NCI-H460 (cell line): ENCODE measurements around the gene SAMD7. TPM values are rescaled to one million over a fixed set of nuclear protein-coding genes. Genes with fewer than 3 reads are reported as not detected.

ENCODE experiments used
- DNase-seq: peaks from one replicate; pipeline ENCODE4 v3.0.0-alpha.2; 2016; ENCODE audit warnings: low read depth; ENCODE audit errors: extremely low read depth
- total RNA-seq: library from RNA; depleted of rRNA; stranded (reverse); fragments of >200 nt; shearing (Covaris generic); gene quantifications from 2 replicates; pipeline ENCODE4 v1.2.3, GENCODE V29; 2014

Gene SAMD7
- total RNA-seq, 1 experiment from 2014 or later: not detected

DNA sequence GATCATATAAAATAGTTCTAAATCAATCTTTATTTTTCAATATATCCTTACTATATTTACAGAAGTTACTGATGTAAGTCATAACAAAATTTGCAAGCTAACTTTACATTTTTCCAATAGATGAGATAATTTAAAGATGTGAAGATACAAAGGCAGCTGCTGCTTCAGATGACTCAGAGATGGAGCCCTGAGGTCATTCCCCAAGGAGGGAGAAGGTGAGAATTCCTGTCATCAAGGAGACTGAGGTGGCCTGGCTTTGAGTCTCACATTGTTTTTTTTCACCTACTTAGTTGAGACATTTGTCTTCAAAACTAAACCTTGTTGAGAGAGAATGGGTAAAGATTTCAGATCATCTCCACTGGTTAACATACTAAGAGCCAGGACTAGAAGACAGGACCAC lies 3.9 kb upstream of the SAMD7 start:
- DNase-seq: no peak

DNA sequence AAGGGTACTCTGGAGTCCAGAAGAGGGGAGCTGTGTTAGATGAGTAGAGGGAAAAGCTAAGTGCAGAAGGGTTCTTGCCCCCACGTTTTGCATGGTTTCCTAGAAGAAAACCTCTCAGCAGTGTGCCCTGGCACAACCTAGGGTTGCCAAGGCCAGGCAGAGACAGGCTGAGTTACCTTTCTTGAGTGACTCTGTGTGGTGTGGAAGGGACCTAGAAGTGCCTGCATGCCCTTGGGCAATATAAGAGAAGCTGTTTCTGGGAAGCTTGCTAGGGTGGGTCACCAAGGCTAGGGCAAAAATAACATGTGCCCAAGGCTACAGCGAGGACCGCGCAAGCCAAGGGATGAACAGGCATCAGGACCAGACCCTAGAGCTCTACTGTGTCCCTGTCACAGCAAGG lies 3.4 kb upstream of the SAMD7 start:
- no peak for DNase-seq

DNA sequence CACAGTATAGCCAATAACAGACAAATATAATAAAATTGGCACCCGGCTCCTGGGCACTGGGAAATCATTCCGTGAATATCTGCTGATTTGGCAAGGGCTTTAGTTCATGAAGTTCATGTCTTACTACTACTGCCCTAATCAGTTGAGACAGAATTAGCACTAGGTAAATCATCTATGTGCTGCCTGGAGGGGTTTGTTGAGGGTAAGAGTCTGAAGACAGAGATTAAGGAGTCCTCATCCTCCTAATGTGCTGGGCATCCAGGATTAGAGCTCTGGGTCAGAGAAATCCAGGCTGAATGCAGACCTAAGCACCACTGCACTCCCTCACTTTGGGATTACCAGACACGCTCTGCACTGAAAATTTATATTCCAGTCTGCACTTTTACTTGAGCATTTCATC lies 2.0 kb downstream of the SAMD7 start:
- no peak for DNase-seq

DNA sequence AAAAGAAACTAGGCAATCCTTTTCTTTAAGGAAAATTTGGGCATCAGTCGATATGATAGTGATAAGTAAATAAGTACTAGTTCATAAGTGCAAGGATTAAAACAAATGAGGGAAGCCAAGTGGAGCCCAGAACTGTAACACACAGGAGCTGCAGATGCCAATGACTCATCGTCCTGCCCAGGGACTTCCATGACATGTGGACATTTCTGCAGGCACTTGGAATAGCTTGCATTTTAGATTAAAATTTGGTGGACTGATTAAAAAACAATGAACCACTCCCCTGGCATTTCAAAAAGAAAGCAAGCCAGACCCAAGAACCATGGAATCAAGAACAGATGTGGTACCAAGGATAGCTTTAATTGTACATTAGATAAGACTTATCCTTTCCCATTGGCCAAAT lies 2.9 kb downstream of the SAMD7 start:
- no peak for DNase-seq

DNA sequence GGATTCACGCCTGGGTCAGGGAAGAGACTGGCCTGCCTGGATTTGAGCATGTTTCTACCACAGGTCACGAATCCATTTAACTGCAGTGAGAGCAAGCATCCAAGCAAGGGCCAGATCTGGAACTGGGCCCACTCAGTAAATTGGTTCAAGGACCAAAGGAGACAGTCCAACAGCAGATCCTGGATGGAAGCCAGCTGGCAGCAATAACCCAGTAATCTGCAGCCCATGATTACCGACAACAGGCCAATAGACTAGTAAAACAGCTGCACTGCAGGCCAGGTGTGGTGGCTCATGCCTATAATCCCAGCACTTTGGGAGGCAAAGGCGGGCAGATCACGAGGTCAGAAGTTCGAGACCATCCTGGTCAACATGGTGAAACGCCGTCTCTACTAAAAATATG lies 11.8 kb downstream of the SAMD7 start:
- no peak for DNase-seq

DNA sequence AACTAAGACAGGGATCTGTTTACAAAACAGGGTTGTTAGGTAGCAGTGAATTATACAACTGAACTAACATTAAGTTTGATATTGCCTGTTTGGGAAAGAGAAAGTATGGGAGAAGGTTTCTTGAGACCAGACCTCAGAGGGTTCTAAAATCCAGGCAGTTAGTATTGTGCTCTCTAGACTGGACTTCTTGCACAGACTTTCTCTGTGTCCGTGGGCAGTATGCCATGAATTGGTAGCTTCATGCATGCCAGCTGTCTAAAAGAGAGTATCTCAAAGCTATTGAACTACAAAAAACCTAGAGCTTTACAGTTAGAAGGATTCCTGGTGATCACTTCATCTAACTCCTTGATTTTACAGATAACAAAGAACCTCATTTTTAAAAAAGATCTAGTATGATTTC lies 12.5 kb downstream of the SAMD7 start:
- no peak for DNase-seq

DNA sequence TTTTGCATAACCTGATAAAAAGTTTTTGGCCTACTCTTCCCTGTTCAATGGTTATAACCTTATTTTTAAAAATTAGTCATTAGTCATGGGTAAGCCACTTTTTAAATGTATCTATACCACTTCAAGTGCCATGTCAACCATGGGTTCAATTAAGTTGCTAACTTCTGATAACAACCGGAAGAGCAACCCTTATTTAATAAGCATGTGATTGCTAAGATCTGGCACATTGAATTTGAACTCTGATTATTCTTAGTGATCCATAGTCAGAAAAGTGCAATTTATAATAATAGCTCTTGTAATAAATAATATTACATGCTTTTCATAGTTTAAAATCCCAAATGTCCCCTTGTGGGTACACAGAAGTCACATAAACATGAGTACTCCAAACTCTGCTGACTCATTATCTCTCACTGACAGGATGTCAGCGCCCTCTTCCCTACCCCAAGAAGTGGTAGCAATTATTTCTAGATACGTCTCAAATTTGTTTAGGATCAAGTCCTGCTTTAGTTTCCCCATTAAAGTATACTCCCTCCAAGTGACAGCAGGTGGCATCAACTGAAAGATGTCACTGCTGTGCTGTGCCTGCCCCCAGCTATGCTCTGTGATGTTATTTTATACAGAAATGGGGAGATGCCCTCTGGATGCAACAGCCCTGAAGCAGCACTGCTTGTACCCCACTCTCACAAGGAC lies 18.6 kb downstream of the SAMD7 start:
- DNase-seq: no peak

DNA sequence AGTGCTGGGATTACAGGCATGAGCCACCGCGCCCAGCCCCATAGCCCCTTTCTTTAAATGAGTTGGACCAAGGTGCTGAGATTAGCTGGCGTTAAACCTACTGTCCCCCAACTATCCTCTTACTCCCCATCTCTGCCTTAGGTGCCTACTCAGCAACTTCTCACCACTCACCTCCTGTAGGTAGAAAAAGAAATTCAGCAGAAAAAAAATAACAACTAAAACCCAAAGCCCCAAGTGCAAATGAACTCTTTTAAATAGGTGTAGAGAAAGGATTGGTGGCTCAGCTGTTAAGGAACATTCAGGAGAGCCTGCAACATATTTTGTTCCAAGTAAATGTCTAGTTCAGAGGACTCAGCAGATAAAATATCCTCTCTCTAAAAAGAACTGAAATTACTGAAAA lies 19.5 kb downstream of the SAMD7 start:
- no peak for DNase-seq

DNA sequence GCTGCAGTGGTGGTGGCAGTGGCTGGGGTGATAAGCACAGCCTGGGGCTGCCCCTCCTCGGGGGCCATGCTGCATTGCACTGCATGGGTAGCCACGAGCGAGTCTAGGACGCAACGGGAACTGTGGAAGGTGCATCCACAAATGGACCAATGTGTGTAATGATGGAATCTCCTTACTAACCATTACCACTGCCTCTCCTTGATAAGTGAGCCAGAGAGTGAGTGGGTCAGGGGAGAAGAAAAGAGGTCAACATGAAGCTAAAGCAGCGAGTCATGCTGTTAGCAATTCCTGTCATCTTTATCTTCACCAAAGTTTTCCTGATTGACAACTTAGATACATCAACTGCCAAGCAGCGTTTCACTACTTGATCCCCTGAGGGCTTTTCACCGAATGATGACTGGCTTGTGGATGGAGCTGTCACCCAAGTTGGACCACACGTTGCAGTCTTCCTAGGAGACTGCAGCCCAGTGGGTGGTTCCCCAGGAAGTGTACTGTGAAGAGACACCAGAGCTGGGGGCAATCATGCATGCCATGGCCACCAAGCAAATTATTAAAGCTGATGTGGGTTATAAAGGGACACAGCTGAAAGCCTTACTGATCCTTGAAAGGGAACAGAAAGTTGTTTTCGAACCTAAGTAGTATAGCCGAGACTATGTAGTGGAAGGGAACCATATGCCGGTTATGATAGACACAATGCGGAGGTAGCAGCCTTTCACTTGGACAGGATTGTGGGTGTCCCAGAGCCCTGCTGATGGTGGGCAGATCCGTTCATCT lies 20.6 kb downstream of the SAMD7 start:
- no peak for DNase-seq

DNA sequence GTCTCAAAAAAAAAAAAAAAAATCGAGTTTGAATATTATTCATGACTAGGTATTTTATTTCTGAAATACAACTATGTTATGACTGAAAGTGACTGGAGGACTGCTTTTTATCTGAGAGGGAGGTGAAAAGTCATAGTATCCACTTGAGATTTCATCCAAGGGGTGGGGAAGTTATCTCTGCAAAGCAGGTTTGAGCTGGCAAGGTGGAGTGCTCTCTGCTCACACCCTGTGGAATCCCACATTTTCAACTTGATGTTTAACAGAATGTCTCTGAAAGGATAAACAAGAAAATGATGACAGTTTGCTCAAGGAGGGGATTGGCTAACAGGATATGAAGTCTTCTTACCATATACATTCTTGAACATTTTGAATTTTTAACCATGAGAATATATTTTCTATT lies 27.9 kb downstream of the SAMD7 start:
- DNase-seq: no peak

DNA sequence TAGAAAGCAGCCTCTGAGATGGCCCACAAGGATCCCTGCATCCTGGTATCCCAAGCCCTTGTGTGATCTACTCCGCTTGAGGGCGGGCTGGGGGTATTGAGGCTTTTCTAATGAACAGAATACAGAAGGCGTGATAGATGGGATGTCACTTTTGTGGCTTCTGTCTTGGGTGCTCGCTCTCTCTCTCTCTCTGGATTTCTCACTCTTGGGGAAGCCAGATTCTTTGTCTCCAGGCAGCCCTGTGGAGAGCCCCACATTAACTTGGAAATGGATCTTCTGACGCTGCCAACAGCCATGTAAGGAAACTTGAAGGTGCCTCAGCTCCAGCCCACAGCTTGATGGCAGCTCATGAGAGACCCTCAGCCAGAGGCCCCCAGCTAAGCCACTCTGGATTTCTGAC lies 28.4 kb downstream of the SAMD7 start:
- no peak for DNase-seq

DNA sequence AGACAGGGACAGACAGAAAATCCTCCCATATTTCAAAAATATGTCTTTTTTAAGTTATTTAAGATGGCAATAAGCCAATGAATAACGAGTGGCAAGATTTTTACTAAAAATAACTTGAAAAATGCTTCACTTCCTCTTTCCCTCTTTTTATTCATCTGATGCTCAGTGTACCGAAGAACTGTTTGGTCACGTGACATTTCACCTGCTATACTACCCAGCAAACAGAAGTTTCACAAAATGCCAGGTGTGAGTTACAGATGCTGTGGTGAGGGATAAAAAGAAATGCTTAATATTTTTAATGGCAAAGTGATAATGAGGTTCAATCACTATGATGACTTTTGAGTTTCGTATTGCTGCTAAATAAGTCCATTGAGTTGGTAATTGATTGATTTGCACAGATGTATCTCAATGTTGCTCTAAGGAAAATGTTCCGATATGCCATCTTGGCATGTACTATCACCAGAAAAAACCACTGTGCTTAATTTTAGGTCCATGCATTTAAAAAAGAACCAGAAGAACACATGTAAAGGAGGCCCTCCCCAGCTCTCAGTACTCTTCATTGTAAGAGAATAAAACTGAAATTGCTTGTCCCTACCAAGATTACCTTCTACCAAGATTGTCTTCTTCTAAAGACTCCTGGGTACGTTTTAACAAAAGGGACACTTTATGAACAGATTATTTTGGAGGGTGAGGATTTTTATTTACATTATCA lies 29.3 kb downstream of the SAMD7 start:
- no peak for DNase-seq

DNA sequence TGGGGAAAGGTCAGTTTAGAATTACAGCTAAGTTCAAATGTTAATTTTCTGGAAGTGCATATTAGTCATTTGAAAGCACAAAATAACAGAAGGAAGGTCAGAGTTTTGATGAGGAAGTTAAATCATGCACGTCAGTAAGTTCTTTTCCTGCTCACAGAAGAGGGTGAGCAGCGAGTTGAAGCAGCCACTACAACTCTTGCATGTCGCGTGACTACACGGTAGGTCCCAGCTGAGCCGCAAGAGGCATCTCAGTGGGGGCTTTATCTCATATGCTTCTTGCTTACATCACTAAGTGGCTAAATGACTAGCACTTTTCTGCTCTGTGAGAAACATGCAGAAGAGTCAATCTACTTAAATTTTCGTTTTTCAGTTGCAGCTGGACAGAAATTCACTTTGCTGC lies 33.9 kb downstream of the SAMD7 start:
- DNase-seq: no peak

DNA sequence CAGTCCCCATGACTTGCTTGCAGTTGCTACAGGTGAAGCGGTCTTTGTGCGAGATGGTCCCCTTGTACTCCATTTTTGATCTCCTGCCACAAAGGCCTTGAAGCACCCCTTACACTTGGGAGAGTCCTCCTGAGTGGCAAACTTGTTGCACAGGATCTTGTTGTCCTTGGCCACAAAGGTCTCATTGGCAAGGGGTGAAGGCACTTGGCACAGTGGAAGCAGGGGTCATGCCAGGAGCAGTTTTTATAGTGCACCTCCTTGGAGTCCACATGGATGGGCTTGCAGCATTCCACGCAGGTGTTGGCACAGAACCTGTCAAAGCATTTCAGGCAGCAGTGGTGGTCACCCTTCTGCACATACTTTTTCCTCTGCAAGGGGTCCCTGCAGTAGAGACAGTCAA lies 35.0 kb downstream of the SAMD7 start:
- no peak for DNase-seq

DNA sequence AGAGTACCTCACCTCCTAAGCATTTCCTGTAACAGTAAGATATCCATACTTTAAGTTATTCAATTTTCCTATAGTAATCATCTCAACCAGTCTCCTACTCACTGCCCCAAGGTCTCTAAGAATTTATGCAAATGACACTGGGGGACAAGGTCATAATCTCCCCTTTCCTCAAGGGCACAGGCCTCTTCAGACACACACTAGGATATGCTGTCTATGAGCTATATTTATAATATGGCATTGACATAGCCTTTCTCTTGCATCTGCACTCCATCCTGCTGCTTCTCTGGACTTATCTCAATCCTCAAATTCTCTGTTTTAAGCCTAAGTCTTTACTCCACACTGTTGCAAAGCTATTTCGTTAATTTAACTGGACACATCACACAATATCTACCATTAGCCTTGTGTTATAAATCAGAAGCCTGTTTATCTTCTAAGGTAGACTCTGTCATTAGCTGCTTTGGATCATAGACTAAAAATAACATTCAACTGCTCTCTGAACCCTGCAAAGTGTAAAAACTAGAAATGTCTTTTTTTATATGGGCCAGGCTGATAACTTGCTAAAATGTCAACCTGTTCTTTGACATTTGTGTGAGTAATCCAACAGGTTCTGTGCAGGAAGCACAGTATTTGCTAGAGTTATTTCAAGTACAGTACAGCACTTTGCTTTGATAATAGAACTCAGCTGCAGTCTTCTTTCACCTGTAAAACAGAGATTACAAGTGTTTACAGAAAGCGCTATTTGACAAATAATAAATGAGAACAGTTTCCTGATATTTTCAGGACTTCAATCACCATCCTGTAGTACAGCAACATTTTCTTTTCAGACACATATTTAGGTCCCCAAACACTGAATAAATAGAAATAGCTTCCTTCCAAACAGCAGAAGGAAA lies 37.4 kb downstream of the SAMD7 start:
- DNase-seq: no peak

DNA sequence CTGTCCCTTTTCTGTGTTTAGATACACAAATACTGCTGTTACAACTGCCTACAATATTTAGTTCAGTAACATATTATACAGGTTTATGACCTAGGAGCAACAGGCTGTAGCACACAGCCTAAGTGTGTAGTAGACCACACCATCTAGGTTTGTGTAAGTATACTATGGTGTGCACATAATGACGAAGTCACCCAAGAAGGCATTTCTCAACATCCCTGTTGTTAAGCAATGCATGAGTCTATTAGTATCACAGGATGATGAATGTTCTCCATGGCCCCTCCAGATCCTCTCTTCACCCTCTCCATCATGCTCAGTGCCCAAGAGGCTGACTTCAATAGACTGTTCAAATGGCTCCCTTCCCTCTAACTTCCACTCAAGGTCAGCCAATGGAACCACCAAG lies 40.7 kb downstream of the SAMD7 start:
- DNase-seq: no peak

DNA sequence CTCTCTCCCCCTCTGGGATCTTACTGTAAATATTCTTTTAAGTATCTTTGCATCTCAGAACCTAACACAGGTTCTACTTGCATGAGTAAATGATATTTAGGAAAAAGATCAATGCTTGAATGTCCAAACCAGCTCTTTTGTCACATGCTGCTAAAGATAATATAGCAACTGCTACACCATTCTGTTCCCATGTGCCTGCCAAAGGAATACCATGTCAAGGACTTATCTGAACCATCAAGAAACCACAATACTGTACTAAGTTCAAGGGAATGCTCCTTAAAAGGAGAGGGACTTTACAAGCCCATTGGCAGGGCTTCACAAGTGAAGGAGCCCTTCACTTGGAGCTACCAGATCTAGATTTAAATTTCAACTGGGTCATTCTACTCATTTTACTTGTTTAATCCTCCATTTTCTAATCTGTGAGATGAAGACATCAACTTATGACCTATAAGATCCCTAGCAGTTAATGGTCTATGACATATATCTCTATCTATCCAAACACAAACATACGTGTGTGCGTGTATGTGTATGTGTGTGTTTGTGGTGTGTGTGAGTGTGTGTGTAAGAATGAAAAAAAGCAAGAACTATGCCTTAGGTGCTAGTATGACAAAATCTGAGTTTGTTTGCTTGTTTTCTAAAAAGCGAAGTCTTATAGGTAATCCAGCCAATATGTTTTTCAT lies 42.2 kb downstream of the SAMD7 start:
- no peak for DNase-seq

DNA sequence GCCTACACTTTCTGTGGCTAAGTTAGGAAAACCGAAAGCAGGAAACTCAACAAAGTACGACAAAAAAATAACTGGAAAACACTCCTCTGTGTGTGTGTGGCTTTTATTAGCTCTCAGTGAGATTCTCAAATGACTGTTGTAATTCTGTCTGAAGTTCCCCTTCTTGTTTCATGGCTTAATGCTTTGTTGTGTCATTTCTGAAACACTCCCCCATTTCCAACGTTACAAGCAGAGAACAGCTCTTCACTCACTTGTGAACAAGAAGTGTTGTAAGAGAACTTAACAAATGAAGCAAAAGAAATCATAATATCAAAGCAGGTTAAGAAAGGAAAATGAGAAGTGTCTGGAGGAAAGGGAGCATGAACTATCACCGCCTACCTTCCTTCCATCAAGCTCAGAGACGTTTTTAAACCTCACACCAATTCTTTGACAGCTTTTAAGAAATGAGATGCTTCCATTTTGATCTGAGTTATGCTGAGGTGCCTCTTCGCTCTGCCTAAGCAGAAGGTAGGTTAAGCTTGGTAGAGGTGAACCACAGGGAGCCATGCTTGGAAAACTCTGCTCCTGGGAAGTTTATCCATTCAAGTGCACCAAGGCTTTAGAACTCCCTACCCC lies 42.9 kb downstream of the SAMD7 start:
- DNase-seq: no peak

DNA sequence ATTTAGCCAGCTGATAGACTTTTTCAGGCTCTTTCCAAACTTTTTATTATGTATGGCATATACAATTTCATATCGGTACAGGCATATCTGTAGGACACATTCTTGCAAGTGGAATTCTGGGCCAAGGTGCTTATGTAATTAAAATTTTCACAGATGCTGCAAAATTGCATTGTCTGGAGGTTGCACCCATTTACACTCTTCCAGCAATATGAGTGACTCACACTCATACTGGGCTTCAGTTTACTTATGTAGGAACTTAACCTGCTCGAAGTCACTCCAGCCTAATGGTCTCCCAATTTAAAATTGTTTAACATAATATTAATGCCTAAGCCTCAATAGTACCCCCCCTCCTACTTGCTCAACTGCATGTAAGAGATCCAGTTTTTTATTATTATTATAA lies 44.0 kb downstream of the SAMD7 start:
- DNase-seq: no peak

DNA sequence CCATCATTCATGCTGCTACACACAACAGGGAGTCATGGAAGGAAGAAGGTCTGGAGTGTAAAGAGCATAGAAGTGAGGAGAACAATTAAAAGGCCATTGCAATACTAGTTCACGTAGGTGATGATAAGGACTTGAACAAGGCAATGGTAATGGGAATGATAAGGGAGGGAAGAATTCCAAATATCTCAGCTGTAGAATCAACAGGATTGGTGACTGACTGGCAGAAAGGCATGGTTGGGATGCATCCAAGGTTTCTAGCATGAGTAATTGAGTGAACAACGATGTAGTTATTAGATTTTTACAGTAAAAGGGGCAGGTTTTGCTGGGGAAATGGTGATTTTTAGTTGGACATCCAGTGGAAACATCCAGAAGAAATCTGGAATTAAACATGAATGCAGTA lies 52.8 kb downstream of the SAMD7 start:
- no peak for DNase-seq
